ENCODE measurements around the gene ATF6B.

- TF ChIP-seq POLR2A (IDR thresholded peaks at IDR 0.05), result no peak
- TF ChIP-seq CTCF (IDR thresholded peaks at IDR 0.05), result no peak
- TF ChIP-seq POLR2AphosphoS5 (IDR thresholded peaks at IDR 0.05), result no peak
- no peak for TF ChIP-seq EP300 (IDR thresholded peaks at IDR 0.05)
These were observed 58.0 kb downstream of the ATF6B start for GRCh38 chr6:32069878-32070515.

Measured in gastroesophageal sphincter (tissue), 3 donors.